GM19463 (cell line): ENCODE data around the gene DHCR24.
"Not testable (repeated sequence)": the region's sequence is repeated elsewhere in the genome, so short reads cannot be mapped to it uniquely, and the experiment has no call there.

Source experiments
- ATAC-seq: cut with Tn5 transposase; IDR thresholded peaks from one replicate; pipeline ENCODE4 v1.9.1; 2021; ENCODE audit warnings: mild to moderate bottlenecking, moderate library complexity; ENCODE audit not compliant: unreplicated experiment

Gene DHCR24

GRCh38 chr1:54886724-54887664 lies at the start of gene DHCR24:
Gene DHCR24, minus strand, starts transcription at chr1:54887195. Its CDS starts 76 bp downstream, at chr1:54887119.
- ATAC-seq, result peak; percentile 94

GRCh38 chr1:54936791-54937190 lies 49.8 kb upstream of the DHCR24 start:
- no peak for ATAC-seq

- no peak for ATAC-seq
Observed at GRCh38 chr1:54934869-54935268, 47.9 kb upstream of the DHCR24 start.

DNA sequence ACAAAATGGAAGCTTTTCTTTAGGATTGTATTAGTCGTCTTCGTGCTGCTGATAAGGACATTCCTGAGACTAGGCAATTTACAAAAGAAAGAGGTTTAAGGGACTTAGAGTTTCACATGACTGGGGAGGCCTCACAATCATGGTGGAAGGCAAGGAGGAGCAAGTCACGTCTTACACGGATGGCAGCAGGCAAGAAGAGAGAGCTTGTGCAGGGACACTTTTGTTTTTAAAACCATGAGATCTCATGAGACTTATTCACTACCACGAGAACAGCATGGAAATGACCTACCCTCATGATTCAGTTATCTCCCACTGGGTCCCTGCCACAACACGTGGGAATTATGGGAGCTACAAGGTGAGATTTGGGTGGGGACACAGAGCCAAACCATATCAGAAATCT lies 47.1 kb upstream of the DHCR24 start:
- not testable (repeated sequence) for ATAC-seq

- ATAC-seq, result no peak
Observed at GRCh38 chr1:54931275-54931840, 44.4 kb upstream of the DHCR24 start.

- ATAC-seq, result no peak
Observed at GRCh38 chr1:54929700-54930099, 42.7 kb upstream of the DHCR24 start.

DNA sequence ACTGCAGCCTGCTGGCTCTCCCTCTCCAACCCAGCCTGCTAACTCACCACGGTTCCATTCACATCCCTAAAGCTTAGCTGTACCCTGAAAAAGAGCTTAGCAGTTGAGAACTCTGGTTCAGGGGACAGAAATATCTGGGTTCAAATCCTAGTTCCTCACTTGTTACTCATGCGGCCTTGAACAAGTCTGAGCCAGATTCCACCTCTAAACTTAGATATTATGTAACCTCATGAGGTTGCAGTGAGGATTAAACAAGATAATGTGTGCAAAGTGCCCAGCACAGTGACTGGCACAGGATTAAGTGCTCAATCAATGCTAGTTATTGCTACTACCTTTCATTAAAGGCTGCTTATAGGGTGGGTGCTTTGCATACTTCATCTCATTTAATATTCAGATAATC lies 41.3 kb upstream of the DHCR24 start:
- no peak for ATAC-seq

GRCh38 chr1:54927472-54928240 lies 40.7 kb upstream of the DHCR24 start:
- no peak for ATAC-seq

DNA sequence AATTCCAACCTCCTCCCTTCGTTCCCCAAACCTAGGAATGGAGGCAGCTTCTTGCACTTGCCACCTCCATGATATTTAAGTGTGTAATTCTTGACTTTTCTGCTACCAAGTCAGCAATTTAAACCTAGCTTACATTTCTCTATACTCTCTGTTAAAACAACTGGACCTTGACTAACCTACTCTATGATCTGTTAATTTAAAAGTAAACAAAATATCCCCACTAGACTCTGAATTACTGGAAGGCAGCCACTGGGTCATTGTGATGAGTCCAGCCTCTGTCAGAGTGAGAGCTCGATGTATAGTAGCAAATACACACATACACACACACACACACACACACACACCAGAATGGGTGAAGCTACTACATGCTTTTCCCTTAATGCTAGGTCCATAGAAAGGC lies 40.0 kb upstream of the DHCR24 start:
- ATAC-seq, result no peak

DNA sequence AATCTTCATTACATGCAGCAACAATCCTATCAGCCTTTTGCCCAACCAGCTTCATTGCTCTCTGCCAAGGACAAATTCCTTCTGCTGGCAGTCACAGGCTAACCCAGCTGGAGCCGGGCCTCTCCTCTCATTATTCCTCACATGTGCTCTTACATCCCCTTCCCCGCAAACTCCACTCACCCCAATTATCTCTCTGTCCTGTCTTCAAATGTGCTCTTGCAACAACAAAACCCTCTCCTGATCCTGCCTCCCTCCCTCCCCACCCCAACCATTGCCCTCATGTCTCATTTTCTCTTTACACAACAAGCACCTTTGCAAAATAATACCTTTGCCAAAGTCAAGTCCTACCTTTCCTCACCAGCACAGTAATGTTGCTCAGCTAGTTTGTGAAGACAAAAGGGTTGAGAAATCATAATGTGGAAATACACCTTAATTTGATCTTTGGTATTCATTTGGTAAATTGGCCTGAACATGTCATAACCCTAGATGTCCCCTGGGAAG lies 36.0 kb upstream of the DHCR24 start:
- ATAC-seq, result no peak

DNA sequence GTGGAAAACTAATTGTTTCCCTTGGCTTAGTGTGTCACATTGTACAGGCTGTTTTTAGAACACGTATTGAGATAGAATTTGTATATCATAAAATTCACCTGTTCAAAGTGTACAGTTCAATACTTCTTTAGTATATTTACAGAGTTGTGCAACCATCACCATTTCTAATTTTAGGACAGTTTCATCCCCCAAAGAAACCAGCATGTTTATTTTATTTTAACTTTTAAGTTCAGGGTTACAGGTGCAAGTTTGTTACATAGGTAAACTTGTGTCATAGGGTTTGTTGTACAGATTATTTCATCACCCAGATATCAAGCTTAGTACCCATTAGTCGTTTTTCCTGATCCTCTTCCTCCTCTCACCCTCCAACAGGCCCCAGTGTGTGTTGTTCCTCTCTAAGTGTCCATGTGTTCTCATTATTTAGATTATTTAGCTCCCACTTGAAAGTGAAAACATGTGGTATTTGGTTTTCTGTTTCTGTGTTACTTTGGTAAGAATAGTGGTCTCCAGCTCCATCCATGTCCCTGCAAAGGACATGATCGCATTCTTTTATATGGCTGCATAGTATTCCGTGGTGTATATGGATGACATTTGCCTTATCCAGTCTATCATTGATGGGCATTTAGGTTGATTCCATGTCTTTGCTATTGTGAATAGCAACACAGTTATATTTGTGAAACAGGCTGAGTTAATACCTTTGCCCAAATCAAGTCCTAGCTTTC lies 35.2 kb upstream of the DHCR24 start:
- no peak for ATAC-seq

DNA sequence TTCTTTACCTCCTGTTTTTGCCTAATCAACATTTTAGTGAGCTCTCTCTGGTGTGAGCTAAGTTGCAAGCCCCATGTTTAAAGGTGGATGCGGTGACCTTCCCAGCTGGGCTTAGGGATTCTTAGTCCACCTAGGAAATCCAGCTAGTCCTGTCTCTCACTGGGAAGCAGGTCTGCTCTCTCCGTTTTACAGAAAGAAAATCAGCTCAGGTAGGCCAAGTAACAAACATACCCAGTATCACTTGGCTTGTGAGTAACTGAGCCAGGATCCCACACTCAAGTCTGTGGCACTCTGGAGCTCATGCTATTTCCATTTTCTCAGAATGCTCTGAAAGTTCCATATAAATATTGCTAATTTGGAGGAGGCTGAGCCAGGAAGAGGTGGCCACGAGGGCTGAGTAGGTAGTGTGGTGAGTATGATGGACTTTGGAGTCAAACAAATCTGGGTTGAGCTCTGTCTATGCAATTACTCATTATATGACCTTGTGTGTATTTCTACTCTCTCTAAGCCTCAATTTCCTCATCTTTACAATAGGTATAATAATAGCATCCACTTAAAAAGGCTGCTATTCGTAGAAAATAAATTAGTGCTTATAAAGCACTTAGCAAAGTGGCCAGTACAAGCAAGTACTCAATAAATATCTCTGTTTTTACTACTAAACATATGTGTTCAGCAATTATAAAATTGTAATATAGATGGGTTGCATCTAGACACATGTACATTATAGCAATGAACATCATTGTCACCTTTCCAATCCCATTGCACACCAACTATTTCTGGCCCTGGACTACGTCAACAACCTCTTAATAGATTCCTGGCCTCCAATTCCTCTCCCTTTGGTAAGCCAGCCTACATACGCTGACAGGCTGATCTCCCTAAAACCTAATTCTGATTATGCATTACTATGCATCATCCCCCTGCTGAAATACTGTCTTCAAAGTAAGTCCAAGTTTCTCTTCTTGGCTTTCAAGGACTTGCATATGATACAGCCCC lies 32.7 kb upstream of the DHCR24 start:
- ATAC-seq, result no peak

- not testable (repeated sequence) for ATAC-seq
Observed at GRCh38 chr1:54911076-54911475, 24.1 kb upstream of the DHCR24 start.

DNA sequence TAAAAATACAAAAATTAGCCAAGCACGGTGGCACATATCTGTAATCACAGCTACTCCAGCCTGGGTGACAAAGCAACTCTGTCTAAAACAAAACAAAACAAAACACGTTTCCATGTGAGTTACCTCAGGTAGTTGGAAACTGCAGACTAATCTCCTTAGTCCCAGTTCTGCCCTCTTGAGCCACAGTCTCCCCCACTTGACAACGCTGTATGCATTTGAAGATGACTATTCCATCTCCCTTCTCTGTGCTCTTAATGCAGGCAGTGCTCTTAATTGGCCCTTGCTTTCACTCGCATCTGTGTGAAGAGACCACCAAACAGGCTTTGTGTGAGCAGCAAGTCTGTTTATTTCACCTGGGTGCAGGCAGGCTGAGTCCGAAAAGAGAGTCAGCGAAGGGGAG lies 19.6 kb upstream of the DHCR24 start:
- ATAC-seq, result no peak

DNA sequence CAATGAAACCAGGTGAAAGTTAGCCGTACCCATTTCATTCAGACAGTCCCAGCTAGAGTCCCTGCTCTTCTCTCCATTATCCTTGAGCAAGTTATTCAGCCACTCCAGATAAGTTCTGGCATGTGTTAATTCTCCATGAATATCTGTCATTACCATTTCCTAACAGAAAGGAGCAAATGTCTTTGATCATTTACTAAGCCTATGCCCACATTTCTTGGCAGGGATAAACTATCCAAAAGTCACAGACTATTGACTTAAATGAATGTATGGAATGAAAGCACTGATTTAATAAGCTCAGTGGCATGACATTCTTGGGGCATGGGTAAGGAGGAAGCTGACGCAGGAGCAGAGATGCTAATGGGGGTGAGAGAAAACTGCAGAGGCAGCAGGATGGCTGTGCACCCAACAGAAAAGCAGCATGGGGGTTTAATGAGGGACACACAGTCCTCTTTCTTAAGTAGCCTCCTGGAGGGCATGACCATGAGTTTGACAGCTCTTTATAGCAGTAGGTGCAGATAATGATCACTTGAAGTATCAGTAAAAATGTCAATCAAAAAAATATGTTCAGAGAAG lies 17.6 kb upstream of the DHCR24 start:
- no peak for ATAC-seq

- ATAC-seq, result no peak
Observed at GRCh38 chr1:54894271-54894670, 7.3 kb upstream of the DHCR24 start.

DNA sequence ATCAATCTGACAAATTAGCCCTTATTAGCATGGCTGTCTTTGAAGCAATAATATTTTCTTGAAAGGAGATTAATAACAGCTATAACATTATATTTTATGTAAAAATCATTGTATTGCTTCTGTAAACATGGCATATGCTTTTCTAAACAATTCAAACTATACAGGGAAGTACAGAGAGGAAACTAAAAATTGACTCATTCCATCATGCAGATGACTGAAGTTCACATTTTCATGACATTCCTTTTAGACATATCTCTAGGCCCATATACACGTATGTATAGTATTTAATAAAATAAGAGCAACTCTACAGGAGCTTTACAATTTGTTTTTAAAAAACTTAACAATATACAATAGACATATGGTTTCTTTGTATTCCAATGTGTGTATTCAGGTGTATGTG lies 5.6 kb upstream of the DHCR24 start:
- ATAC-seq, result no peak

DNA sequence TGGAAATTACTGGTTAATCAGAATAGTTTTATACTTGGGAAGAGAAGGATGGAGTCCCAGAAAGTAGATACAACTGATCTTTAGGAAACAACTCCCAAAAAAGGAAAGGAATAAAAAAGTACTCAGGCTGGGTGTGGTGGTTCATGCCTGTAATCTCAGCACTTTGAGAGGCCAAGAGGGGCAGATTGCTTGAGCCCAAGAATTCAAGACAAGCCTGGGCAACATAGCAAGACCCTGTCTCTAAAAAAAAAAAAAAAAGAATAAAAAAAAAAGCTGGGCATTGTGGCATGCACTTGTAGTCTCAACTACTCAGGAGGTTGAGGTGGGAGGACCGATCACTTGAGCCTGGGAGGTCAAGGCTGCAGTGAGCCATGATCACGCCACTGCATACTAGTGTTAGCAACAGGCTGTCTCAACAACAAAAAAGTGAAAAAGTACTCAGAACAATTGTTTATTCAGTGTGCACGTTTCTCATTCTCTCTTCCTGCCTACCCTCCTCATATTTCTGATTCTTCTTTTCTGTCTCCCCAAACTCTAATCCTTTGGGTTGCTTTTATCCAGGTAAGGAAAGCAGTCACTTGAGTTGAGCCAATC lies 2.2 kb upstream of the DHCR24 start:
- ATAC-seq, result no peak
